ENCODE results near the gene SEPTIN5. TPM values are rescaled to one million over a fixed set of nuclear protein-coding genes. Genes with fewer than 3 reads are reported as not detected.

Gene SEPTIN5
- total RNA-seq, 3 donors from 2014 or later (not counting 1 experiment from before 2014, with no cell fraction given): 0.52 to 4.5 (median 1.9) TPM

- 91% methylated on average over 13 of the region's 17 CpGs for WGBS (ENCODE audit: insufficient coverage)
- Mint-ChIP-seq H3K4me1 (no peaks in the 10 kb centered on the region), H3K27me3 (ENCODE audit: low read depth in 2 of 2) (peaks cover 0 to 3% of the 10 kb centered on the region in 2 donors), H3K36me3 (no peaks in the 10 kb centered on the region), H3K9me3 (no peaks in the 10 kb centered on the region), H3K27ac (no peak overlapping the region), H3K4me3 (no peak overlapping the region)
- DNase-seq: no peak
- H3K27ac ChIP-seq (ENCODE audit: low read length): no peak overlapping the region
- H3K27me3 ChIP-seq (ENCODE audit: control insufficient read depth, insufficient read depth, low read length): no peaks in the 10 kb centered on the region
- H3K4me1 ChIP-seq (ENCODE audit: control insufficient read depth, insufficient read depth, low read length): no peaks in the 10 kb centered on the region
- no peaks in the 10 kb centered on the region for H3K36me3 ChIP-seq (ENCODE audit: control insufficient read depth, insufficient read depth, low read length)
- TF ChIP-seq CTCF (IDR thresholded peaks at IDR 0.05): no peak
- intact Hi-C loops (cut with micrococcal nuclease): no loop called here
- no peaks in the 10 kb centered on the region for H3K9me3 ChIP-seq (ENCODE audit: control insufficient read depth, insufficient read depth, low read length)
- ATAC-seq: no peak
- no peak overlapping the region for H3K4me3 ChIP-seq (ENCODE audit: low read length)
Measured at GRCh38 chr22:19737846-19738663, 23.8 kb downstream of the SEPTIN5 start.

GRCh38 chr22:19738664-19739447 is 24.6 kb downstream of the SEPTIN5 start:
- no peak overlapping the region for H3K27ac Mint-ChIP-seq

GRCh38 chr22:19739448-19739895 is 25.2 kb downstream of the SEPTIN5 start:
- no peaks in the 10 kb centered on the region for H3K4me1 ChIP-seq (ENCODE audit: control insufficient read depth, insufficient read depth, low read length)
- H3K9me3 ChIP-seq (ENCODE audit: control insufficient read depth, insufficient read depth, low read length): no peaks in the 10 kb centered on the region
- 81% methylated on average over 16 of the region's 16 CpGs for WGBS (ENCODE audit: insufficient coverage)
- no peaks in the 10 kb centered on the region for H3K9me3 Mint-ChIP-seq
- H3K27ac ChIP-seq (ENCODE audit: low read length): no peak overlapping the region
- no peaks in the 10 kb centered on the region for H3K36me3 ChIP-seq (ENCODE audit: control insufficient read depth, insufficient read depth, low read length)
- ATAC-seq (no peak), DNase-seq (no peak)
- H3K4me3 ChIP-seq (ENCODE audit: low read length): no peak overlapping the region
- no peaks in the 10 kb centered on the region for H3K27me3 ChIP-seq (ENCODE audit: control insufficient read depth, insufficient read depth, low read length)
- intact Hi-C loops (cut with micrococcal nuclease): no loop called here
- peaks cover 0 to 3% of the 10 kb centered on the region in 2 donors for H3K27me3 Mint-ChIP-seq (ENCODE audit: low read depth in 2 of 2)
- H3K4me3 Mint-ChIP-seq: no peak overlapping the region
- H3K36me3 Mint-ChIP-seq: no peaks in the 10 kb centered on the region
- TF ChIP-seq CTCF (IDR thresholded peaks at IDR 0.05): no peak
- H3K27ac Mint-ChIP-seq: no peak overlapping the region
- no peaks in the 10 kb centered on the region for H3K4me1 Mint-ChIP-seq

More at GRCh38 chr22:19738664-19739447, 24.6 kb downstream of the SEPTIN5 start:
- Histone ChIP-seq H3K4me1 (ENCODE audit: control insufficient read depth, insufficient read depth, low read length) (no peaks in the 10 kb centered on the region), H3K27ac (ENCODE audit: low read length) (no peak overlapping the region), H3K27me3 (ENCODE audit: control insufficient read depth, insufficient read depth, low read length) (no peaks in the 10 kb centered on the region), H3K9me3 (ENCODE audit: control insufficient read depth, insufficient read depth, low read length) (no peaks in the 10 kb centered on the region), H3K36me3 (ENCODE audit: control insufficient read depth, insufficient read depth, low read length) (no peaks in the 10 kb centered on the region), H3K4me3 (ENCODE audit: low read length) (no peak overlapping the region)
- no peaks in the 10 kb centered on the region for H3K36me3 Mint-ChIP-seq
- H3K9me3 Mint-ChIP-seq: no peaks in the 10 kb centered on the region
- no peaks in the 10 kb centered on the region for H3K4me1 Mint-ChIP-seq
- 81% methylated on average over 30 of the region's 31 CpGs for WGBS (ENCODE audit: insufficient coverage)
- no peak for ATAC-seq
- H3K4me3 Mint-ChIP-seq: no peak overlapping the region
- intact Hi-C loops (cut with micrococcal nuclease): no loop called here
- no peak for TF ChIP-seq CTCF (IDR thresholded peaks at IDR 0.05)
- no peak for DNase-seq
- H3K27me3 Mint-ChIP-seq (ENCODE audit: low read depth in 2 of 2): peaks cover 0 to 3% of the 10 kb centered on the region in 2 donors

All from natural killer cell (primary cell).